ENCODE measurements around the gene CAPN13. TPM values are rescaled to one million over a fixed set of nuclear protein-coding genes. Genes with fewer than 3 reads are reported as not detected.

Gene CAPN13
- total and polyA plus RNA-seq, 2 of the 4 experiments (the other 2 are of a cell fraction): not detected

DNA sequence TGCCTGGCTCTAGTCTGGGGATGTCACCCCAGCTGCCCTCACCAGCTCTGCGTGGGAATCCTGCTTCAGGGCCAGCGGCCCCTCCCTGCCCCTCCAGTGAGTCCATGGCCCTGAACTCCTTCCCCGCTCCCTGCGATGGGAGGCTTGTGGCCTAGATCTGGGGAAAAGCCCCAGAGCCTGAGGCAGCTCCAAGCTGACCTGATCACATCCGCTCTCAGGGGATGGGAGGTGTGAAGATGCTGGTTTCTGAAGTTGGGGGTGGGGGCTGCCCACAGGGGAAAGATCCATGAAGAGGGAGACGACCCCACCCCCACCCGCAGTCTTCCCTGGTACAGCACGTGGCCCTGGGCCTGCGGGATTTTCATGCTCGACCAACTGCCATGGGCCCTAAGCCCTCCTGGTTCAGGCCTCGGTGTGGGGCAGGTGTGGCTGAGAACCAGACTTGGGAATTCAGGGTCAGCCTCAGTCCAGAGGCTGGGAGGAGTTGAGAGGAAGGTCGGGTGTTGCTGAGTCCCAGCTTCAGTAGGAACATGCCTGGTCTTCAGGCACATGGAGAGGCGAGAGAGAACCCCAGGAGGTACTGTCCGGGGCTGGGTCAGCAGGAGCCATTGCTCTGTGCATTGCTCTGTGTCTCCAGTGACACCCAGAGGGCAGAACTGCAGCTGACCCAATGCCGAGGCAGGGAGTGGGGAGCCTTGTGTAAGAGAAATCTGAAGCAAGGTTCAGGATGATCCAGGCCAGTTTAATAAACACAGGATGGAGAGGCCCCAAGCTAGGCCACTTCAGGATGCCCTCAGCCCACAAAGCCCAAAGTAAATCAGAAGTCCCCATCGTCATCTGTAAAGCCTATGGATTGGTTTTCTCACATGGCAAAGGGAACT is 115.1 kb downstream of the CAPN13 start:
- Histone ChIP-seq H3K9ac (ENCODE audit: low read depth, low read length) (no peak overlapping the region), H2AK9ac (replicated peaks; ENCODE audit: low read depth, low read length, poor library complexity) (peak overlapping the region; percentile 74), H4K91ac (ENCODE audit: insufficient read depth, low read depth, low read length) (peak overlapping the region; percentile 75), H3K36me3 (ENCODE audit: control insufficient read depth, insufficient read depth, low read length) (no peaks in the 10 kb centered on the region), H3K23ac (ENCODE audit: low read depth, low read length) (0 out of 2 replicates have a peak overlapping the region, but pooled peaks have one; percentile 34), H4K8ac (ENCODE audit: low read depth in 2 of 2, low read length in 2 of 2) (peak overlapping the region; percentile 31 to 34; a peak in 3 of 4 replicates), H3K4me1 (ENCODE audit: control insufficient read depth, insufficient read depth, low read length) (peaks cover 18% of the 10 kb centered on the region), H3K14ac (replicated peaks; ENCODE audit: low read depth, low read length) (peak overlapping the region; percentile 72), H3K27ac (ENCODE audit: insufficient read depth, low read length) (no peak overlapping the region), H4K5ac (ENCODE audit: low read depth, low read length) (peak overlapping the region; percentile 73), H4K20me1 (ENCODE audit: insufficient read depth, low read length) (no peaks in the 10 kb centered on the region), H2BK120ac (ENCODE audit: low read depth, low read length) (peak overlapping the region; percentile 85; the same call in 1 of the 2 replicates), H2BK20ac (ENCODE audit: low read depth, low read length) (peak overlapping the region; percentile 79), H3K4me3 (ENCODE audit: insufficient read depth, low read depth, low read length) (no peak overlapping the region), H3K4me2 (ENCODE audit: low read depth, low read length) (no peak overlapping the region), H3K18ac (ENCODE audit: low read depth, low read length) (peak overlapping the region; percentile 73), H2AFZ (replicated peaks; ENCODE audit: low read length, poor library complexity) (peak overlapping the region; percentile 66), H3K79me1 (ENCODE audit: low read depth in 1 of 2, low read length in 2 of 2) (0 out of 4 replicates have a peak, but pooled peaks cover 0 to 2% of the 10 kb centered on the region in 2 experiments), H3K9me1 (ENCODE audit: insufficient read depth, low read length) (peaks cover 5% of the 10 kb centered on the region; the same call in 1 of the 2 replicates), H2BK5ac (ENCODE audit: low read depth, low read length, poor library complexity, severe bottlenecking) (peak overlapping the region; percentile 48), H3K4ac (ENCODE audit: low read depth, low read length) (peak overlapping the region; percentile 75), H3K56ac (ENCODE audit: extremely low read depth, insufficient read depth, low read length) (no peak overlapping the region), H3K9me3 (ENCODE audit: control insufficient read depth, insufficient read depth, low read length) (no peaks in the 10 kb centered on the region), H3K27me3 (ENCODE audit: control insufficient read depth, insufficient read depth, low read length) (no peaks in the 10 kb centered on the region), H2AK5ac (ENCODE audit: low read depth, low read length) (peak overlapping the region; percentile 91), H2BK15ac (ENCODE audit: low read depth, low read length) (peak overlapping the region; percentile 83; the same call in 2 of the 3 replicates)
- TF ChIP-seq SMC3 (IDR thresholded peaks at IDR 0.05; ENCODE audit: low read depth, low read length) (peak; percentile 19; the same call in 1 of the 2 replicates), NFE2L2 (IDR thresholded peaks at IDR 0.05; ENCODE audit: low read depth, low read length) (no peak), RAD21 (IDR thresholded peaks at IDR 0.05; ENCODE audit: low read length) (peak; percentile 48)
- TF ChIP-seq, protein P1, sequence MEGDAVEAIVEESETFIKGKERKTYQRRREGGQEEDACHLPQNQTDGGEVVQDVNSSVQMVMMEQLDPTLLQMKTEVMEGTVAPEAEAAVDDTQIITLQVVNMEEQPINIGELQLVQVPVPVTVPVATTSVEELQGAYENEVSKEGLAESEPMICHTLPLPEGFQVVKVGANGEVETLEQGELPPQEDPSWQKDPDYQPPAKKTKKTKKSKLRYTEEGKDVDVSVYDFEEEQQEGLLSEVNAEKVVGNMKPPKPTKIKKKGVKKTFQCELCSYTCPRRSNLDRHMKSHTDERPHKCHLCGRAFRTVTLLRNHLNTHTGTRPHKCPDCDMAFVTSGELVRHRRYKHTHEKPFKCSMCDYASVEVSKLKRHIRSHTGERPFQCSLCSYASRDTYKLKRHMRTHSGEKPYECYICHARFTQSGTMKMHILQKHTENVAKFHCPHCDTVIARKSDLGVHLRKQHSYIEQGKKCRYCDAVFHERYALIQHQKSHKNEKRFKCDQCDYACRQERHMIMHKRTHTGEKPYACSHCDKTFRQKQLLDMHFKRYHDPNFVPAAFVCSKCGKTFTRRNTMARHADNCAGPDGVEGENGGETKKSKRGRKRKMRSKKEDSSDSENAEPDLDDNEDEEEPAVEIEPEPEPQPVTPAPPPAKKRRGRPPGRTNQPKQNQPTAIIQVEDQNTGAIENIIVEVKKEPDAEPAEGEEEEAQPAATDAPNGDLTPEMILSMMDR (conservative IDR thresholded peaks at IDR 0.05; ENCODE audit: low read depth, low read length): peak; percentile 42; the same call in 1 of the 2 replicates
- dilution Hi-C loops (cut with HindIII; ENCODE audit: low sequenced_read_pairs, unreplicated experiment) (no loop called here), intact Hi-C loops (cut with micrococcal nuclease) (loop anchor here (5.0 kb wide), 1 partner anchor 390 kb away; no protein-coding TSS in a partner anchor), in situ Hi-C loops (cut with MboI; ENCODE audit: low sequenced_read_pairs) (no loop called here)
- DNase-seq (peak; percentile 37), ATAC-seq (ENCODE audit: low read depth) (peak; percentile 84)
- 100% methylated on average over 4 of the region's 16 CpGs; no CpG with 5 or more reads in 1 of the 2 experiments for WGBS, 2 experiments (ENCODE audit: extremely low coverage in 2 of 2, insufficient read length in 1 of 2)
- CTCF ChIA-PET: interaction anchor here (0.7 to 2.6 kb wide), 7 partner anchors 14 to 527 kb away, joined by 3 to 11 read pairs (median 4); no protein-coding TSS in a partner anchor
- POLR2A ChIA-PET (ENCODE audit: unreplicated experiment): interaction anchor here (0.6 kb wide), 1 partner anchor 456 kb away, joined by 3 read pairs; no protein-coding TSS in a partner anchor
- BruUV-seq (replicated peaks): no TSS peak
